Measurements from ENCODE around the gene ZNF292.

- TF ChIP-seq CTCF (IDR thresholded peaks at IDR 0.05; ENCODE audit: low read depth, low read length) = no peak
- no peak for TF ChIP-seq POLR2A (IDR thresholded peaks at IDR 0.05; ENCODE audit: extremely low read depth, insufficient read length)
- TF ChIP-seq MAX (IDR thresholded peaks at IDR 0.05; ENCODE audit: low read depth, low read length) = no peak
- TF ChIP-seq MYC (IDR thresholded peaks at IDR 0.05; ENCODE audit: low read depth, low read length) = no peak
These were observed 38.4 kb upstream of the ZNF292 start for GRCh38 chr6:87116922-87117321.

Measured in NB4 (cell line).